DMS 273 treated with DMSO at 0.1 percent for 48 hours (cell line): ENCODE data around the gene ATAD3B.
A peak's percentile ranks its signal among the peaks of the same experiment; 100 is the strongest.
"Not testable (repeated sequence)": the region's sequence is repeated elsewhere in the genome, so short reads cannot be mapped to it uniquely, and the experiment has no call there.

Source experiments
- DNase-seq: peaks from one replicate; lab custom pipeline; 2025; lab: John Stamatoyannopoulos, UW

The ATAD3B gene

DNA sequence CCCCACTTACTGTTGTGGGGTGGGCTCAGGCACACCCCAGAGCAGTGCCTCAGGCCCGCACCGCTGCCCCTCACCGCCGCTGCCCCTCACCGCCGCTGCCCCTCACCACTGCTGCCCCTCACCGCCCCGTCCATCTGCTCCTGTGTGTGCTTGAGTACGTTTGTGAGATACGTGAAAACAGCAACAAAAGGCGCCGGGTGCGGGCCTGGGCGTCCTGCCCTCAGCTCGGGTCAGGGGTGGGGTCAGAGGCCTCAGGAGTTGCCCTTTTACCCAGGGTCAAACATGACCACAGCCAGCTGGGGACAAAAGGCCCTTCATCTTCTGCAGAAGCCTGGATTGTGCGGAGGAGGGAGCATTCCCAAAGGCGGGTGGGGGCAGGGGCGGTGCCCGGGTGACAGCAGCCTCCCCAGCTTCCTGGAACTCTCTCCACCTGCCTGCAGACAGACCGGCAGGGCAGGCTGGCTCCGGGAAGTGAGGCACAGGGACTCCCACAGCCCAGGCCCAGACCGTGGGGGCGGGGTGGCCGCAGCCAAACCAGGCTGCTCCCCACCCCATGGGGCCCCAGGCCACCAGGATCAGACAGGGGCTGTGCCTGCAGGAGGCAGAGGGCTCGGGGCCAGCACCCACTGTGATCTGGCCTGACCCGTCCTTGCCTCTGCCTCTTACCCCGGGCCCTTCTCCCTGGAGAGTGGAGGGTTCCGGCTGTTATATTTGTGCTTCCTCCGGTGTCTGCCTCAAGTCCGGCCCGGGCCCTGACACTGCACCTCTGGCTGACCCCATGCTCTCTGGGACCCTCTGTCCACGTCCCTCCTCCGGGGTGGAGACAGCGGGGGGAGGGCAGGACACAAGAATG is 38.4 kb upstream of the ATAD3B start:
- DNase-seq = peak; percentile 78

GRCh38 chr1:1433804-1434130 is 37.8 kb upstream of the ATAD3B start:
- DNase-seq = no peak

DNA sequence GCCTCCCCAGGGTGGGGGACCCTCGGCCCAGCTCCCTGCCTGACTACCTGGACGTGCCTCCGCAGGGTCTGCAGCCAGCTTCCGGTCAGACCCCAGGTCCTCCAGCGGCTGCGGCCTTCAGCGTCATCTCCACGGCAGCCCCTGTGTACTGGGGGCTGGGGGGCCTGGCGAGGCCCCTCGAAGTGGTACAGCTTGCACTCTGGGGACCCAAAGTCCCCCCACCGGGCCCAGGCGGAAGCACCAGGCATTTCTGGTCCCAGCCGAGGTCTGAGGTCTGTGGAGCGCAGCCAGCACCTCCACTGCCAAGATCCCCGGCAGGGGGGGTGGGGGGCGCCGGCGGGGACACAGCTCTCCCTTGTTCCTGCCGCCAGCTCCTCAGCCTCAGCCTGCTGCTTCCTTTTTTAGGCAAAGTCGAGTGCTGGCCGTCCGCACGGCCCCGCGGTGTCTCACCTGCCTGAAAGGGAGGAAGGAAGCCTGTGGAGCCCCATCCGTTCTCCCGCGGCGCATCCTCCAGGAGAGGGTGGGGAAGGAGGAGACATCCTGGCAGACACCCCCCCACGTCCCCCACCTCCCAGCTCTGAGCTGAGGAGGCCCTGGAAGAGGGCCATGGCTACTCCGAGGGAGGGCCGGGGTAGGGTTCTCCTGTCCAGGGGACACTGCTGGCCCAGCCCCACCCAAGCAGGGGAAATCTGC is 37.3 kb upstream of the ATAD3B start:
- peak; percentile 54 for DNase-seq

DNA sequence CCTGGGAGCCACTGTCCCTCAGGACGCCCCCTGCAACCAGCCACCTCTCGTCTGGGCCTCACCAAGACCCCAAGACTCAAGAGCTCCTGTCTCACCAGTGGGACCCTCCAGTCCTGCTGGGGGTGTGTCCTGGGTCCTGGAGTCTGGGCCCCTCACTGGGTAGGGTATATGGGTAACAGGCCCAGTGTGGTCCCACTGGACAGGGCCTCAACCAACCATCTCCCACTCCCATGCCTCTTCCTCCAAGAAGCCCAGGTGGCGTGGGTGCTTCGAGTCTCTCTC is 36.8 kb upstream of the ATAD3B start:
- DNase-seq = no peak

DNA sequence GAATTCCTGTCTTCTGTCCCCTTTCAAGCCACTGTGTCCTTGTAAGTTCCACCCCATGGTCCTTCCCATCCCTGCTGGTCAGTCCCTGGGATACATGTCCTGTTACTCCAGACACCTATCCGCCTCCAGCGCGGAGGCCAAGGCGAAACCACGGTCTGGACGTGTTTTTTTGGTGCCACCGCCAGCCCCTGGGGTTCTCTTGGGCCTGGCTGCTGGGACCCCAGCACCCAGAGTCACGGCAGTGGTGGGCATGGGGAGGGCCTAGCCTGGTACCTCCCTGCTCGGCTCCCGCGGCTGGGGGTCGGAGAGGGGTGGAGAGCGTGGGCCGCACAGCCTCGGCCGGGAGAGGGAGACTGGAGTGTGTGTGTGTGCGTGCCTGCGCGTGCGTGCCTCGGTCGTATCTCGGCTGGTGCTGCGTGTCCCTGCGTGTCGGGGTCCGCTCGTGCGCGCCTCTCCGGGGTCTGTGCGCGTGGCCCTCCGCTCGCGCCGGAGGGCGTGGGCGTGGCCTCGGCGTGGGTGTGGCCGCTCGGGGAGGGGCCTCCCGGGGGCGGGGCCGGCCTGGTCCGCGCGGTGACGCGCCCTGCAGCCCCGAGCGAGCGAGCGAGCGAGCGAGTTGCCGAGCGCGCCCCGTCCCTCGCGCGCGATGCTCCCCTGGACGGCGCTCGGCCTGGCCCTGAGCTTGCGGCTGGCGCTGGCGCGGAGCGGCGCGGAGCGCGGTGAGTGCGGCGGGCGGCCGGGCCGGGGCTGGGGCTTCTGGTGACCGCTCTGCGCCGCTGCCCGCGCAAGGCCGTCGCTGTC is 36.3 kb upstream of the ATAD3B start, which contains the start of gene VWA1:
TSS of gene VWA1 (plus strand) at position 585 of the 798 bp plus-strand sequence. CDS start at position 644, 59 bp downstream.
- DNase-seq = no peak

DNA sequence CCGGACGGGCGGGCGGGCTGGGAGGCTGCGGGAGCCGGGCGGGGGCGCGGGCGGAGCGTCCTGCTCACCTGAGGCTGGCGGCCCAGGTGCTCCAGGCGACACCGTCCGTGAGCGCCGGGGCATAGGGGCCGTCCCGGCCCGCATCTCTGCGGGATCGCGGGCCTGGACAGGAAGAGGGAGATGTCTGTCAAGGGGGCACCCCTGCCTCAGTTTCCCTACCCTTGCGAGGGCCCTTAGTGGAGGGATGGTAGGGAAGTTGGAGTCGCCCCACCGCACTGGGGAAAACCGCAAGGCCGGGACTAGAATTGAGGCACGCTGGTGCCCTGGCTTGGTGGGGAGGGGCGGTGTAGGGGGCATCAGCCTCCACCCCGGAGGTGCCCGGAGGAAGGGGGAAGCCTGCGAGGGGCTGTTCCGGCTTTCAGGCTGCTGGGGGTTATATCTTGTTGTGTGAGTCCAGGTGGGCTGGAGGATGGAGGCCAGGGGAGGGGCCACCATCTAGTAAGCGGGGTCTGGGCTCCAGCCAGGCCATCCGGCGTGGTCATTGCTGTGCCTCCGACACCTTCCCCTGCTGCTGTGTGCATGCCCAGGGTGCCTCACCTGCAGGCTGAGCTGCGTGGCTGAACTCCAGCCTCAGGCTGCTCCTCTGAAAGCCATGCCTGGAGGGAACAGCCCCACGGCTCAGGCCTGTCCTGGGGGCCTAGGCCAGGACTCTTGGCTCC is 35.5 kb upstream of the ATAD3B start:
- DNase-seq = no peak

GRCh38 chr1:1436630-1437032 is 34.9 kb upstream of the ATAD3B start:
- no peak for DNase-seq

GRCh38 chr1:1437033-1437903 is 34.3 kb upstream of the ATAD3B start:
- DNase-seq = no peak

GRCh38 chr1:1437904-1438376 is 33.6 kb upstream of the ATAD3B start:
- no peak for DNase-seq

- no peak for DNase-seq
These were observed 32.8 kb upstream of the ATAD3B start for GRCh38 chr1:1438531-1439381.

DNA sequence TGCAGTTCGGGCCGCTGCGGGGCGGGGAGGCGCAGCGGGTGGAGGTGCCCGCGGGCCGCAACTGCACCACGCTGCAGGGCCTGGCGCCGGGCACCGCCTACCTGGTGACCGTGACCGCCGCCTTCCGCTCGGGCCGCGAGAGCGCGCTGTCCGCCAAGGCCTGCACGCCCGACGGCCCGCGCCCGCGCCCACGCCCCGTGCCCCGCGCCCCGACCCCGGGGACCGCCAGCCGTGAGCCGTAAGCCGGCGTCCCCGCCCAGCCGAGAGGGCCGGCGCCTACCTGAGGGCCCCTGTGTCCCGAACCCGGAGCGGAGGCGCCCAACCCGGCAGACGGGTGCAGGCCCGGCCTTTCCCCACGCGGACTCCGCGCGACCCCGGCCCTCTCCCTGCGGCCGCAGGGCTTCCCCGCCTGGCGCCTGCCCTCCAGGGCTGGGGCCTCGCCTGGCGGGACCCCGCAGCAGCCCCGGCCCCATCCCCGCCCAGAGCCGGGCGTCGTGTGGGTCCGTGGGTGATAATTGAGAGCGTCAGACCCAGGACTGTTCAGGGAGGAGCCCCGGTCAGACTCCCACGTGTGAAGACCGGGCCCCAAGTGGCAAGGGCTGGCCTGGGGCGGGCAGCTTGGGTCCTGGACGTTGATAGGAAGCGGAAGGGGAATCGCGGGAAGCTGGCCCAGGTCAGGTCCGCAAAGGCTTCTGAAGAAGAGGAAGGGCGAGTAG is 31.9 kb upstream of the ATAD3B start:
- no peak for DNase-seq

- DNase-seq = no peak
These were observed 31.1 kb upstream of the ATAD3B start for GRCh38 chr1:1440262-1441001.

DNA sequence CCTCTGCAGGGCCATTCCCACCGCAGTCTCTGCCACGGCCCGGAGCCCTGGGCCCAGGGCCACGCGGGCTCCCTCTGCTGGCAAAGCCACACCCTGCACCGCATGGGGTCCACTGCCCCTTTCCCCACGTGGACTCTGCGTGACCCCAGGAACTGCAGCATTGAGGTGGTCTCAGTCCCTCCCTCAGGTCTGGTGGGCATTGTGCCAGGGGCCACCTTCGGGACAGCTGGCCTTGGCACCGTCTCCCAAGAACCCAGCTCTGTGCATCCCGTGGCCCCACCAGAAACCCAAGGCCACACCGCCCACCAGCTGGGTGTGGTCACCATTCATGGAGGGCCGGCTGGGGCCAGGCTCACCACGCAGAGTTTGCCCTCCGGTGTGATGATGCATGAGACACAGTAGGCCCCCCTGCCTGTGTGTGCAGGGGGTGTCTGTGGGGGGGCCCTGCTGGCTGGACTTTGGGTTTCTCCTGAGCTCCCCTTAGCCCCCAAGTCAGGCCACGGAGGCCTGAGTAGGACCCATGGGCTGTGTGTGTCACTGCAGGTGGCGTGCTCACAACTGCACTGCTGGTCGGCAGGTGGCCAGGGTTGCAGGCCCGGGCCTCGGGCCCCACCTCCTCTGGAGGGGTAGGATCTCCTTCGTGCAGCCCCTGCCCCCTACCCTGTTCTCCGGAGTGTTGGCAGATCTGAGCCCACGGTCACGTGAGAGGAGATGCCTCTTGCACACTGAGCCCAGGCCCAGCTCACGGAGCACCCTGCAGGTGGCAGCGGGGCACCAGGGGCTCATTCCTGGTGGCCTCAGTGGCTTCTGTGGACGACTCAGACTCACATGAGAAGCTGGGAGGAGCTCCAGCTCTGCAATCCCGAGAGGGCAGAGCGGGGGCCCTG is 30.3 kb upstream of the ATAD3B start:
- no peak for DNase-seq

- DNase-seq = no peak
These were observed 29.3 kb upstream of the ATAD3B start for GRCh38 chr1:1442069-1442770.

GRCh38 chr1:1446631-1447030 is 24.9 kb upstream of the ATAD3B start:
- not testable (repeated sequence) for DNase-seq

DNA sequence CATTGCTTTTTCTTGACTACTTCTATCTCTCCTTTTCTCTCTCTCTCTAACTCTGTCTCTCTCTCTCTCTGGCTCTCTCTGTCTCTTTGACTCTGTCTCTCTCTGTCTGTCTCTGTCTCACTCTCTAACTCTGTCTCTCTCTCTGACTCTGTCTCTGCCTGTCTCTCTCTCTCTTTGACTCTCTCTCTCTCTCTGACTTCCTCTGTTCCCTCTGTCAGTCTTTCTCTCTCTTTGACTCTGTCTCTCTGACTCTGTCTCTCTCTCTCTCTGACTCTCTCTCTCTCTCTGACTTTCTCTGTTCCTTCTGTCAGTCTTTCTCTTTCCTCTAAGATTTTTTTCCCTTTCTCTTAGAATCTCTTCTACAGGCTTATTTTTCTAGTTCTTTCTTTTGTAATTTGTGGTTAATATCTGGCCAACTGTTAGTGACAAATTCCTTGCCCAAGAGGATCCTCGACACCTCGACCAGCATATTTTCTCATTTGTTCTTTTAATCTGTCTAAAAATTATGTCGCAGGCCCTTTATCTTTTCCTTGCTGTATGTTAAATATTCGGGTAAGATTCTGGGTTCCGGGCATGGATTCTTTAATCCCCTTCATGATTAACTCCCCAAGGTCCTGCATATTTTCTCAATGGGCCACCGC is 22.3 kb upstream of the ATAD3B start, which contains the start of gene ATAD3C:
TSS of gene ATAD3C (plus strand) at position 591 of the 641 bp plus-strand sequence. CDS start 995 bp downstream, outside the sequence.
- no peak for DNase-seq
